Left cardiac atrium (tissue), 4 donors: ENCODE results near the gene CDH13. TPM values are rescaled to one million over a fixed set of nuclear protein-coding genes. Genes with fewer than 3 reads are reported as not detected.

Experiments
- ATAC-seq, 2 donors: fragments of 200-7000 bp; cut with Tn5 transposase; one replicate each; pipeline ENCODE4 v1.9.1; 2020; ENCODE audit warnings: mild to moderate bottlenecking in 2 of 2, moderate library complexity in 2 of 2
- DNase-seq: peaks from one replicate; pipeline ENCODE4 v3.0.0-alpha.2; 2020
- intact Hi-C, 2 donors: fragments of 100-400 bp; cut with DNase I; formaldehyde crosslinking; loops; one replicate each; pipeline versions ENCODE4 v1.14.1 to v1.15.1; 2022 to 2023
- total RNA-seq, 2 donors: library from RNA; stranded (reverse); fragmentation: NEBNext Ultra II Directional; extraction: Animal tissue kit (Norgen Biotek cat#: 25700); gene quantifications; one replicate each; pipeline ENCODE4 v1.2.1, GENCODE V29; 2021
- donor health status: DM: no; HTN: yes; CAD: no.
- donor health status: DM: no; HTN: yes; CAD: no; lungs with severe emphysema.
- donor health status: DM: yes; HTN: yes; CAD: no.
- donor health status: Dilated cardiomyopathy.

Gene CDH13
- total RNA-seq, 2 donors from 2014 or later: 68.6 to 100 TPM

DNA sequence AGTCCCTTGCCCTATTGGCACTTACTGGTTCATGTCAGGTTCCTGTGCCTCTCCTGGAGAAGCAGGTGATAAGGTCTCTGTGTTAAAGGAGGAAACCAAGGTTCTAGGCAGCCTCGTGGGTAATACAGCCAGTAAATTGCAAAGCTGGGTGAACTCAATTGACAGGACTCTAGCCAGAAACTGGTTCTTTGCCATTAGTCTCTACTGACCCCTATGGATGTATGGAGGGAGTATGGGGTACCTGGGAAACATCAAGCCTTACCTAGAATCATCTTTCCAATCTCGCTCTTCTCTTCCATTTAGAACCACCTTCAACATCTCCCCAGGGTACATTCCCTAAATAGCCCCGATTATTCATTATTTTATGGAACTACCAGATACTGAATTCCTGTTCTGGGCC lies 169.3 kb downstream of the CDH13 start:
- no peak for DNase-seq
- intact Hi-C loops: no loop called here
- ATAC-seq: no peak

DNA sequence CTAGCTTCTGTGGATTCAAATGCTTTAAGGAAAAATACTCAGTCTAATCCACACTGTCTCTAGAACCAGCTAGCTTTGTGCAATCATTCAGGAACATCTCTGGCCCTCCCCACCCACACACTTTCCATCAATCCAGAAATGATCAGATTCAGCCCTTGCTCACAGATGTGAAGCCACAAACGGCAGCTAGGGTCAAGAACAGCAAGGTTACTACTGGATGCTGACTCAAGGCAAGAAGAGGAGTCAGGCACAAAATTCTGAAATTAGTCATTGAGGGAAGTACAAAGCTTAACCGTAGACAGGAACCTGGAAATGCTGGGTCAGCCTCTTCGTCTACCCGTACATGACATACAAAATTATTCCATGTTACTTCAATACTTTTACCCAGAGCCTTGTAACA lies 174.6 kb downstream of the CDH13 start:
- ATAC-seq (no peak), DNase-seq (no peak)

DNA sequence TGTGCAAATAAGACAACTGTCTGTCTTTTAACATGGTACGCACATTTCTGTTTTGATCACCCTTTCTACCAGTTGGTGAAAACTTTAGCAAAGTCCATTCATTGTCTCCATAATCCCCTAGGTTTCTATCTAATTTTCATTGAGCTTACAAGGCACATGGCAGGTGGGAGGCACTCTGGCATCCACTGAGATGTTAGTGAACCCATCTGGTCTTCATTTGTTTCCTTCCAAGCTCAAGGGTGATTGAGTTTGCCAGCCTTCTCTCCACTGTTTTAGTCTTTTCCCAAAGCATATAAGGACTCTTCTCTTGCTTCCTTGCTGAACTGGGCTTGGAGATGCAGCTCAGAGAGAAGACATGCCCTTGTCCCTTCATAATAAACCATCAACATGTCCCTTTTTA lies 179.1 kb downstream of the CDH13 start:
- no peak for DNase-seq
- ATAC-seq: no peak
- intact Hi-C loops: no loop called here

More for the DNA sequence above, 174.6 kb downstream of the CDH13 start:
- intact Hi-C loops: no loop called here

DNA sequence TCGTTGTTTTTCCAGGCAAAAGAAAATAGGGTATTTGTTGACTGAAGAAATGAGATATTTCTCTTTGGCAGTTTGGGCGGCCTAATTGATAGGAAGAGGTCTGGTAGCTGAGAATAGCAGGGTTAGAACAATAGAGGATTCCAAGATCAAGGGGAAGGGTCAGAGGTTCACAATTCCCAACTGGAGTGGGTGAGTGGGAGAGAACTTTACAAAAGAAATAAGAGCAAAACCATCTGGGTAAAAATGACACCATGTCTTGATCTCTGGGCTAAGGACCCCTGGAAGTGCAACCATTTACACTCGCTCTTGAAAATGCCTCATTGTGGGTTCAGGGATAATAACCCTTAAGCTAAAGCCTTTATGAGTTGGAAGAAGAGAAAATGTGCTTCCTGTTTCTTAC lies 180.5 kb downstream of the CDH13 start:
- DNase-seq (no peak), ATAC-seq (no peak)
- intact Hi-C loops: no loop called here

DNA sequence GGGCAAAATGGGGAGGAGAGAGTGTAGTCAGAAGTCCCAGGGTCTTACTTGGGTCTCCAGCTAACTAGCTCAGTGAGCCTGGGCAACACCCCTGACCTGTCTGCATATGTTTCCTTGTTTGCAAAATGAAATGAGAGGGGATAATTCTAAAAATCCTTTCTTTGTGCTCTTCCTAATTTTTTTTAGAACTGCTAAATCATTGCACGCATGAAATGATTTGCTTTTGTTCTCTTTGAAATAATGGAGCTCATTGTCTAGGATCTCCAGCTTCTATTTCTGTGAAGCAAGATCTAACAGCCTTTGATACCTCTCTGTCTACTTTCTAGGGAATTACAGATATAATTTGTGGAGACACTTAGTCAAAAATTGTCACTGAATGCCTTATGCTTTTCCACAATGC lies 181.3 kb downstream of the CDH13 start:
- ATAC-seq: no peak
- no peak for DNase-seq
- intact Hi-C loops: no loop called here

DNA sequence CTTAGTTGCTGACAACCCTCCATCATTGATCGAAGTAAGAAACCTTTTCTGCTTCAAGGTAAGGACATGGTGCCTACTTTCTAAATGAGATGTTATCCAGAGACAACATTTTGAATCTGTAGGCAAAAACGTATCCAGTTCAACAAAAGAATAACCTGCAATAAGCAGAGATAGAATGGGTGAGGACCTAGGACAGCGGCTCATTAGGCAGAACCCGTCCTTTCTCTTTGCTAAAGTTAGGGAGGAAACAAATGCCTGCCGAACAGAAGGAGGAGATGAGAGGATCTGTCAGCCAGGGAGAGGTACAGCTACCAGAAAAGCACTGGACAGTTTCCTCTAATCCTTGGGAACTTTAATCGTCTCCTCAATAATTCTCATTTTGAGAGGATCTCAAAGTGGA lies 183.3 kb downstream of the CDH13 start:
- no peak for ATAC-seq
- DNase-seq: no peak
- intact Hi-C loops: no loop called here

DNA sequence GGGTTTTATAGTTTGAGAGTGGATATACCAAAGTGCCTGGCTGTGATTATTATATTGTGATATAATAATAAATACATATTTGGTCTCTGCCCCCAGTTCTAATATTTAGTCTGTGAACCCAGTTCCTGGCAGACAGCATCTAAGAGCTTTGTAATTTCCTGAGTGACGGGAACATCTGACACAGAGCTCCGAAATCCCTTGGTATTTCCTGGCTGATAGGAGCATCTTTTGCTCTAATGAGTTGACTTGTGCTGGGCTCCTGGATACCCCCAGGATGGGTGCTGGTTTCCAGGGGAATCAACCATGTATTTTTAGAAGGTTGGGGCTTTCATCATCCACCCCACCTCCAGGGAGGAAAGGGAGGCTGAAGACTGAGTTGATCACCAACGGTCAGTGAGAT lies 187.3 kb downstream of the CDH13 start:
- intact Hi-C loops: no loop called here
- ATAC-seq (no peak), DNase-seq (no peak)

DNA sequence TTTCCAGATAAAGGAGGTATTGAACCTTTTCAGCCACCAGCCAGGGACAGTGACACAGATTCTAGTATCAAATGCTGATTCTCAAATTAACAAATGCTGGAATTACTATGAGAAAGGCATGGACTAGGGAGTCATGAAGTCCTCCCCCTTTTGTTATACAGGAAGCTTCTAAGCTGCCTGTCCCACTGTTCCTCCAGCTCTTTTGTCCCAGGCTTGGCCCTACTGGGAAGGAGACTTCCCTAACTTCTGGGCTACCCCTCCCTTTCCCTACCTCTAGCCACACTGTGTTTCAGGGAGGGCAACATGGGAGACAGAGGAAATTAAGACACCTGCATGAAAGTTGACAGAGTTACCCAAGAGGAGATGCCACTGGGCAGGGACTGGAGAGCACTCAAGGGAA lies 192.5 kb downstream of the CDH13 start:
- intact Hi-C loops: no loop called here
- DNase-seq: no peak
- ATAC-seq: no peak

DNA sequence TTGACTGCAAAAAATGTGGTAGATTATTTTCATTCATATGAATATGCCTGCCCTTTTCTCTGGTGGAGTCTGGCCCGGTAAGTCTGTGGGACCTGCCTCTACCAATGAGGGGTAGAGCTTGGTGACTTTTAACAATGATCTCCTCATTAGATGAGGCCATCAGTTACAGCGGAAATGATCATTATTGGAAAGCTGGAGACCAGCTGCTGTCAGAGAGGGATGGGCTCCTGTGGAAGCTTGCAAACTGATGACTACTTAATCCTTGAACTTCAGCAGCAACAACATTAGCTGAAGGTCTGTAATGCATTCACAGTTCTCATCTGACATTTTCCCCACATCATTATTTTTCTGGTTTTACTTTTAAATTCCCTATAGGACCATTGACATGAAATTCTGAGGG lies 194.1 kb downstream of the CDH13 start:
- DNase-seq: no peak
- intact Hi-C loops: no loop called here
- no peak for ATAC-seq

DNA sequence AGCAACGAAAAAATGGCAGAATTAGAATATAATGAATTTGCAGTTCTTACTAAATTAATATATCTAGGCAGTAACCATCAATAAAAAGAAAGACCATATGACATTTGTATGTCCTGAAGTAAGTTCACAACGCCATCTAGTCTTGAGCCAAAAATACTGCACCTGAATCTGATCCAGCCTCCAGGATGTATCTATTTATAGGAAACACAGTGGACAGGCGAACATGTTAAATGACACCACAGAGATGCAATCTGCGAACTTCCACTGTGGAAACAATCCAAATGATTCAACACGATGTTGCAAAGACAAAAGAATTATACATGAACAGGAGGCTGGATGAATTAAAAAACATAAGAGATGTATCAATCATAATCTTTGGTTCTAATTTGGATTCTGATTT lies 197.6 kb downstream of the CDH13 start:
- no peak for DNase-seq
- ATAC-seq: no peak
- intact Hi-C loops: no loop called here

DNA sequence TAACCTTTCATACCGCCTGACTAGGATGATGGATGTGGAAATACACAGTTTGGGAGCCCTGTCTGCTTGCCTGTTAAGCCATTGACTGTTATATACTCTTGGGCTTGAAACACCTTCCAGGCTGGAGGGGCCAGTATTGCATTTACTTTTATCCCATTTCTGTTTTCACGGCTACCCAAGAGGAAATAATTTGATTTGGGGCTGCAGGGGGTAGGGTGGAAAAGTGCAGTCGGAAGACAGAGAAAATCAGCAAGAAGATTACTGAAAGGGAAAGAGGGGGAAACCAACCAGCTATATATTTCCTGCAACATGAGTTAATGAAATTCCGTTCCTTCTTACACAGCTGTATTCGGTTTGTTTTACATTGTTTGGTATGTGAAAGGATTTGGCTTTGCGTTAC lies 202.5 kb downstream of the CDH13 start:
- ATAC-seq: no peak
- DNase-seq: no peak
- intact Hi-C loops: no loop called here

DNA sequence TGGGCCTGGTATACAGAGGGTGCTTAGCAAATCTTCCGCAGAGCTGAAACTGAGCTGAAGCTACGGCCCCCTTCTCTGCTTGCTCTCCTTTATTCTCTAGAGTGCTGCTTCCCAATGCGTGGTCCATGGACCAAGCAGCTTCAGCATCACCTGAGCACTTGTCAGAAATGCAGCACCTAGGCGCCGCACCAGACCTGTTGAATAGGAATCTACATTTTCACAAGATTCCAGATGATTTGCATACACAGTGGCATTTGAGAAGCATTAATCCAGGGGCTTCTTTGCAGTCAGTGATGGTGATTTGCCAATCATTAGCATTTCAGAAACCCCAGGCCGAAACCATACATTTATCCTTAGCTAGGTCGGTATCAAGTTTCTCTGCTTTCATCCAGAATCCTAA lies 204.2 kb downstream of the CDH13 start:
- DNase-seq: no peak
- intact Hi-C loops: no loop called here
- ATAC-seq: no peak

DNA sequence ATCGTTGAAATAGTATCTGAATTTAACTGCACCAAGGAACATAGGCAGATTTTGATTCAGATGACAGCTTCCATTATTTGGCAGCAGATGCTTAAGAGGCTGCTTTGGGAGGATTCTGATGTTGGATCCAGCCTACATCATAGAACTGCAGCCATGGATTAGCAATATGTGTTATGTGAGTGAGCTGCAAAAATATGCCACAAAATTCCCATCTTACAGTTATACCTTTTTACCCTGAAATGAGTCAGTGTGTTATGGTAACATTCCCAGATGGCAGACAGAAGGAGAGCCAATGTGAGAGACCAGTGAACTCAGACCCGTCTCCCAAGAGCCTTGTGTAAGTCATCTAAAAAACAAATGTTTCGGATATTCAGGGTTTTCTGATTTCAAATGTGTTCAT lies 206.1 kb downstream of the CDH13 start:
- intact Hi-C loops: no loop called here
- DNase-seq (no peak), ATAC-seq (no peak)

DNA sequence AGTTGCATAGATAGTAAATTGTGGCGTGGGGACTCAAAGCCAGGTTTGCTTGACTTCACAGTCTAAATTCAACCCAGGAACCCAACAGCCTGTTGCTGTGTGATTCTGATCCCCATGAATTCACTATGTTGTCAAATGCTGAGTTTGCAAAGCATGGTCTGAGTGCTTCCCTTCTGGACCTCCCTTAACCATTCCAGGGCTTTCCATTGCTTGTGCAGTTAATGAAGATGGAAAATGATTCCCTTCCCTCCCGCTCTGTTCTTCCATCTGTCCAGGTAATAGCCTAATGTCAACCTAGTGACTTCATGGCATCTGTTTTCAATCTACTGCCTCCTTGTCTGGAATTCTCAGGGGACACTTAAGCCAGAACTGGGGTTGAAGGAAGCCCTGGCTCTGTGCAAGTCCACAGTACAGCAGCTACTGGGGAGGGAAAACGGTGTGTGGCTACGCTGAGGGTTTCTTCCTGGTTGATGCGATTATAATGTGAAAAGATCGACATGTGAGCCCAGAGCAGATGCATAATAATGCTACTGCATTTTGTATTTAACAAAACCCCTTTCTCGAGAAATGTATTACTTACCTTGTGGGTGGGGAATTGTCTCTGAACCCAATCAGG lies 206.7 kb downstream of the CDH13 start:
- intact Hi-C loops: no loop called here
- ATAC-seq (no peak), DNase-seq (no peak)

DNA sequence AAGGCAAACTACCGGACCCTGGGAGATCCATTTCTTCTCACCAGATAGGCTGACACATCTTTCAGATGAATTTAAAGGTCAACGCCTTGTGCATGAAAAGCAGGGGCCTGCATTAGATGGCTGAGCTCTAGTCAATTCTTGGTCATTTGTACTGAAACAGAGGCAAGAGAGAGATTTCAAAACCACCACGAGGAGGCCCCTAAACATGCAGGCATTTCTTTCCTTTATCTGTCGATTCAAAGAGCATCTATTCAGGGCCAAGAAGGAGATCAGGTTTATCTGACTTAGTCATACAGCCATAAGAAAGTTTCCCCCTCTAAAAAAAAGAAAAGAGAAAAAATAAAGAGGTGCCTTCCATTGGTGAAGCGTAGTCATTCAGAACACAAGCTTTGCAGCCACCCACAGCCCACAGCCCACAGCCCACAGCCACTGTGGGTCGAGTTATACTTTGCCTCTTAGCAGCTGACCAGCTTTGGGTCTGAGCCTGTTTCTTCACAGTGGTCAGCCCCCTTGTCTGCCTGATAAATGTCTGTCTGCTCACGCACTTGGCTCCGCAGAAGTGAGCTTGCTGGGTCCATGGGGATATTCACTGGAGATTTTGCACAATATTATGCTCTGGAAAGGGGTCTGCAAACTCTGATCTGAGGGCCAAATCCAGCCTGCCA lies 207.5 kb downstream of the CDH13 start:
- ATAC-seq: peak in 1 of 2 donors; percentile 27
- intact Hi-C loops: no loop called here
- no peak for DNase-seq

DNA sequence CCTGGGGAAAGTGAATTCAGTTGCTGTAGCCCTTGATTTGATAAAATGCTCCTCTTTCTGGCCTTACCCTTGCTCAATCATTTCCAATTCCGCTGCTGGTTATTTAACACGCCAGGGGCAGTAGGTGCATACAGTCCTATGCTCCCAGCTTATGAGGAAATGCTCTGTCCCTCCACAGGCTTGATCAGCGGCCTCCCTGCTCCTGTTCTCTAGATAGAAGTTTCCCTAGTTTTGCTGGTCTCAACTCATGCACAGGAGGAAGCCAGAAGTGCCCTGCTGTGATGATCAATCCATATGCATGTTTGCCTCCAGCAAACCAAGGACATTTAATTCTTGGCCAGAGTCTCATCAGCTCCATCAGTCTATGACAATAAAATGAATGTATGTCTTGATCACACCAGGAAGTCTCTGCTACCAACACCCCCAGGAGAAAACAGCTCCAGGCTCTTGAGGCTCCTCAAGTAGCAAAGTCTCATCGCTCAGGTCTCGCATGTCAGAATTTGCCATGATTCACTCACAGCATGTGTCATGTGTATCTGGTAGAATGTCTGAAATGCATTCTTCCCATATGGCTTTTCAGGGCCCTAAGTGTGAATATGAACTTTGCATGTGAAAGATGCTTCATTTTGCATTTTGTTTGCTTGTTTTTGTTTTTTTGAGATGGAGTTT lies 208.9 kb downstream of the CDH13 start:
- intact Hi-C loops: no loop called here
- no peak for DNase-seq
- ATAC-seq: no peak

DNA sequence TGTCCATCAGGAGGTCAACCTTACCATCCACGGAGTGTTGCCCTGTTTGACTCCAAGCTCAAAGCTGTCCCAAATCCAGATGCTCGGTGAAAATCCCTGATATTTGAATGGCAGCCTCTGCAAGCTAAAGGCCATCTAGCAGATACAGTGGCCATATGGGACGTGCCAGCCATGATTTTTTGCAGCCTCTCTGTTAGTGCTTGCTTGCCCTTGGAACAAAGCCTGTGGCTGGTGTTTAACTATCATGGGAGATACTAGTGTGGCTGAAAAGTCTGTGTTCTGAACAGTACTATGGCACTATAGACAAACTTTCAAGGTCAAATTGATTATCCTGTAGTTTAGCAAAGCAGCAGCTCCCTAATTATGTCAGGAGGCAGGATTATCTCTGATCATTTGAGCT lies 214.3 kb downstream of the CDH13 start:
- ATAC-seq (no peak), DNase-seq (no peak)
- intact Hi-C loops: no loop called here

DNA sequence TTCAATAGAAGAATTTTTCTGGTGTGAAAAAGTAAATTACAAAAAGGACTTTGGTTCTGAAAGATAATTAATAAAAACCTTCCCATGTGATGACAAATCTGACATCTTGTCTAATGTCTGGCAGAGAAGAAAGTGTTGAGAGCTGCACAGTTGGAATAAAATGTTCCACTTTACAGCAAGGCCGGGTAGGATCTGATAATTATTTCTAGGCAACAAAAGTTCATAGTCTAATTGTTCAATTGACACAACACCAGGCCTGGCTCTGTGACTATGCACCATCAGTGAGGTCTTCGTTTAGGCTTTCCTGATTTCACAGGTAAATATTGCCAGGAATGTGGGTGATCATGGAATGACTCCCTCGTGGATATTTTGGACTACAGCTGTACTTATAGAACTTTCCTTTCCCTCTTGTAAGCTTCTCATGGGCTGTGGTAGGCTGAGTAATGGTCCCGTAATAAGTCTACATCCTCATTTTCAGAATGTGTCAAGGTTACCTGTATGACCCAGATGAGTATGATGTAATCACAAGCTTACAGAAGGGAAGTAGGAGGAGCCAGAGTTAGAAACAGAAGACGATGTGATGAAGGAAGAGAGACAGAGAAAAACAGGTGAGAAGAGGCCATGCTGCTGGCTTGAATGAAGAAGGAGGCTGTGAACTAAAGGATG lies 217.0 kb downstream of the CDH13 start:
- intact Hi-C loops: no loop called here
- ATAC-seq (no peak), DNase-seq (no peak)

DNA sequence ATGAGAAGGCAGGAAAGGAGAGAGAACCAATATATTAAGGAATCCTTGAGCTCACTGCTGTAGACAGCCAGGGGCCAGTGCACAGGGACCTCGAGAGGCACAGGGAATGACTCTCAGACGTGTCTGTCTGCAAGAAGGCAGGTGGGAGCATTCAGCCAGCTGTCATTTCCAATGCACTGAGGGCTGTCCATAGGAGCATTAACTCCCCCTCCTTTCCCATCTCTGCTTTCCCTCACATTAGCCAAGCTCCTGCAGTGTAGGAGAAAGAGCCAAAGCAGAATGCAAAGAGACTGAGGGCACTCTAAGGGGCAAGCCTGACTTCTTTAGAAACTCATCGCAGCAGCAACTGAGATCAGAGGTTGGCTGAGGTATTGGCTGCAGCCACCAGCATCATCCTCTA lies 218.3 kb downstream of the CDH13 start:
- ATAC-seq: no peak
- intact Hi-C loops: no loop called here
- DNase-seq: no peak

DNA sequence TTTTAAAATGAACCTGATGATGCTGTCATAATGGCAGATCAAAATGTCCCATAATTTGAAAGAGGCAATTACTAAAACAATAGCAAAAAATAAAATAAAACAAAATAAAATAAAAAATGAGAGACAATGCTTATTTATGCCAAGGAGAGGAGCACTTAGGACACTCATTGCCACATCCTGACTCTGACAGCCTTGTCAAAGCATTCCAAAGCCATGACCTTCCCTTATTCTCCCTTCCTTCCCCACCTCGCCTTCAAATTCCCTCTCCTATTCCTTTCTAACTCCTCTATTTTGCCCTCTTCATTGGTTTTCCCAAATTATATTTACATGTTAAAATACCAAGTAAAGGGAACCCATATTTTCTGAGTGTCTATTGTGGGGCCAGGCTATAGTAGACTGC lies 220.0 kb downstream of the CDH13 start:
- intact Hi-C loops: no loop called here
- no peak for ATAC-seq
- no peak for DNase-seq

DNA sequence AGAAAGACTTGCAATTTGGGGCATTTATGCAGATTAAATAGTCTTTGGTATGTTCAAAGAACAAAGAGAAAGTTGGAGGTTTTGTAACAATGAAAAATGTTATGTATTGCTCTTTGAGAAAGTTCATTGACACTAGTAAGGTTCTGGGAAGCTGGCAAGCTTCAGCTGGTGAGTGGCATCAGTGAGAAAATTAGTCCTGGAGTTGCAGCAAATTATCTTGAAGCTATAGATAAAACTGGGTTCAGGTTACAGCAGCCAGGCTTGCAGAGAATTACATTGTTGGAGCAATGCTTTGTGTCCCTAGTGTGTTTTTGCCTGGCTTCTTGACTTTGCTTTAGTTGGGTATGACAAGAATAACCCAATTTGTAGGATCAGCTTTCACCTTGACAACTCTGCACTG lies 221.2 kb downstream of the CDH13 start:
- DNase-seq (no peak), ATAC-seq (no peak)
- intact Hi-C loops: no loop called here
